Fibroblast of skin of right quadriceps (primary cell): ENCODE measurements around the gene GIGYF1.
A peak's percentile ranks its signal among the peaks of the same experiment; 100 is the strongest.
"Not testable (repeated sequence)": the region's sequence is repeated elsewhere in the genome, so short reads cannot be mapped to it uniquely, and the experiment has no call there.

Experiments
- DNase-seq: peaks from one replicate; pipeline ENCODE4 v3.0.0-alpha.2; 2013

GIGYF1 gene

DNA sequence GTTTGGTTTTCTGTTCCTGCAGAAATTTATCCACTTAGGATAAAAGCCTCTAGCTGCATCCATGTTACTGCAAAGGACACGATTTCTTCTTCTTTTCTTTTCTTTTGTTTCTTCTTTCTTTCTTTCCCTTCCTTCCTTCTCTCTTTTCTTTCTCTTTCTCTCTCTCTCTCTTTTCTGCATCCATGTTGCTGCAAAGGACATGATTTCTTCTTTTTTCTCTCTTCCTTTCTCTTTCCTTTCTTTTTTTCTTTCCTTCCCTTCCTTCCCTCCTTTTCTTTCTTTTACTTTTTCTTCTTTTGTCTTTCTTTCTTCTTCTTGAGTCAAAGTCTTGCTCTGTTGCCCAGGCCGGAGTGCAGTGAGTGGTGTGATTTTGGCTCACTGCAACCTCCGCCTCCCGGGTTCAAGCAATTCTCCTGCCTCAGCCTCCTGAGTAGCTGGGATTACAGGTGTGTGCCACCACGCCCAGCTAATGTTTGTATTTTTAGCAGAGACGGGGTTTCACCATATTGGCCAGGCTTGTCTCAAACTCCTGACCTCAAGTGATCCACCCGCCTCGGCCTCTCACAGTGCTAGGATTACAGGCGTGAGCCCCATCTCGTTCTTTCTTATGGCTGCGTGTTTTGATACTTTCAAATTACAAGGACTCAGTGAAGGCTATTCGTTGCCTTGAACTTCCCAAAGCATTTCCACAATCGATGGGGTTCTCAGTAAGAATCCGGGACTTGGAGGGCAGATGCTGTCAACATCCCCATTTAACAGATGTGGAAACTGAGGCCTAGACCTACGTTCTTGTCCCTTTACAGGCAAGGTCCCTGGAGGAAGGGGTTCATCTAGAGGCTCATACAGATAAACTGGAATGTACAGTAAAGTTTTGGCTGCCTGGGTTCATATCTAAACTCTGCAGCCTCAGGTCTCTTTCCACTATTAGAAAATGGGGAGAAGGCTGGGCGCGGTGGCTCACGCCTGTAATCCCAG, 22.4 kb downstream of the GIGYF1 start:
- no peak for DNase-seq

DNA sequence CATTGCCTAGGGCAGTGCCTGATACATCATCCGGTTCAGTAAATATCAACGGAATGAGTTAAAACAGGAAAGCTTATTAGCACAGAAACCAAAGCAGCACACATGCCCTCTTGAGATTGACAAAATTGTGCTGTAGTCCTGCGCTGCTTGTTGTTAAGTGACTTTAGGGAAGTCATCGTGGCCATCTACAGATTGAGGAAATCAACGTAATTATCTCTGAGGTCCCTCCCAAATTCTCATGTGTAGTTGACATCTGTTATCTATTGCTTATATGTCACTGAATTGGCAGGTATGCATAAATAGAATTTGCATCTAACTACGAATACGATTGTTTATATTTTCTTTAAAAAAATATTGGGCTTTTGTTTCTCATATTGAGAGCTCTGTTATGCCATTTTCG, 24.0 kb downstream of the GIGYF1 start:
- no peak for DNase-seq

DNA sequence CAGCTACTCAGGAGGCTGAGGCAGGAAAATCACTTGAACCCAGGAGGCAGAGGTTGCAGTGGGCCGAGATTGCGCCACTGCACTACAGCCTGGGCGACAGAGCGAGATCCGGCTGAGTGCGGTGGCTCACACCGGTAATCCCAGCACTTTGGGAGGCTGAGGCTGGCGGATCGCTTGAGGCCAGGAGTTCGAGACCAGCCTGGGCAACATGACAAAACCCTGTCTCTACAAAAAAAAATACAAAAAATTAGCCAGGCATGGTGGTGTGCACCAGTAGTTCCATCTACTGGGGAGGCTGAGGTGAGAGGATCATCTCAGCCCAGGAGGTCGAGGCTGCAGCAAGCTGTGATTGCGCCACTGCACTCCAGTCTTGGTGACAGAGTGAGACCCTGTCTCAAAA, 24.9 kb downstream of the GIGYF1 start:
- not testable (repeated sequence) for DNase-seq

DNA sequence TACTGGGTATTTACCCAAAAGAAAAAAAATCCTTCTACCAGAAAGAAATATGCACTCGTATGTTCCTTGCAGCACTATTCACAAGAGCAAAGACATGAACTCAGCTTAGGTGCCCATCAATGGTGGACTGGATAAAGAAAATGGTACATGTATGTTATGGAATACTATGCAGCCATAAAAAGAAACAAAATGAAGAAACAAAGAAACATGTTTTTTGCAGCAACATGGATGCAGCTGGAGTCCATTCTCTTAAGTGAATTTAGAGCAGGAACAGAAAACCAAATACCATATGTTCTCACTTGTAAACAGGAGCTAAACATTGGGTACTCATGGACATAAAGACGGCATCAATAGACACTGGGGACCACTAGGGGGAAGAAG, 26.0 kb downstream of the GIGYF1 start:
- DNase-seq: no peak

DNA sequence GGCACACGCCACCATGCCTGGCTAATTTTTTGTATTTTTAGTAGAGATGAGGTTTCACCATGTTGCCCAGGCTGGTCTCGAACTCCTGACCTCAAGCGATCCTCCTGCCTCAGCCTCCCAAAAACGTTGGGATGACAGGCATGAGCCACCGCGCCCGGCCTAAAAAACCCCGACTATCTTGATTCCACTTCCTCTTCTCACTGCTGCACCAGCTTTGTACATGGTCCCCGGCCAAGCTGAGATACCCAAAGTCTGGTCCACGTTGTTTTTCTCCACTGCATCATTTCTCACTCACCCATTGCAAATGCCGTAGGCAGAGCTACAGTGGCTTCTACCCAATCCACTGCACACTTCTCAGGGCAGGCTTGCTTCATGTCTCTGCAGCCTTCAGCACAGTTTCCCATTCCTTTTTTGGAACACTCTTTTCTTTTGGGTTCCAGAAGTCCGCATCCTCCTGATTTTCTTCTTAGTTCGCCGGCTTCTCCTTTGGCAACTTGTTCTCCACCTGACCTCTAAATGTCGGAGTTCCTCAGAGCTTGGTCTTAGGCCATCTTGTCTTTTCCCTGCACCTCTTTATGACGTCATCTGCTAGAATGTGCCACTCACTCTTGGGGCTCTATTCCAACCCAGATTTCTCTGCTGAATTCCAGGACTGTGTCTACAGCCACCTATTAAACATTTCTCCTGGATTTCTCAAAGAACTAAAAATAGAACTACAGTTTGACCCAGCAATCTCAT, 26.6 kb downstream of the GIGYF1 start:
- DNase-seq: no peak

DNA sequence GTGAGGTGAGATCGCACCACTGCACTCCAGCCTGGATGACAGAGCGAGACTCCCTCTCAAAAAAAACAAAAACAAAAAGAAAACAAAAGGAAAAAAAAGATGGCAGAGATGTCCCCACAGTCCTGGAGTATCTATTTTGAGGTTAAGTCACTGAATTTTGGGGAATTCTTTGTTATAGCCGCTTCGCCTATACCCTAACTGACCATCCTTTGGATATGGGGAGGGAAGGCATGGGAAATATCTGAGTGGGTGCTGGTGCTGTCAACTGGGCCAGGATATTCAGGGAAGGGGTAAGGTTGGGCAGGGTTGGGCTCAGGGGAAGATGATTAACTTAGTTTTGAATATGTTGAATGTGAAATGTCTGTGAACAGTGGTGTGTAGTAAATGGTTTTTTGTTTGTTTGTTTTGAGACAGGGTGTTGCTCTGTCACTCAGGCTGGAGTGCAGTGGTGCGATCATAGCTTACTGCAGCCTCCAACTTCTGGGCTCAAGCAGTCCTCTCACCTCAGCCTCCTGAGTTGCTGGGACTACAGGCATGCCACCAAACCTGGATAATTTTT, 28.8 kb downstream of the GIGYF1 start:
- DNase-seq: no peak

DNA sequence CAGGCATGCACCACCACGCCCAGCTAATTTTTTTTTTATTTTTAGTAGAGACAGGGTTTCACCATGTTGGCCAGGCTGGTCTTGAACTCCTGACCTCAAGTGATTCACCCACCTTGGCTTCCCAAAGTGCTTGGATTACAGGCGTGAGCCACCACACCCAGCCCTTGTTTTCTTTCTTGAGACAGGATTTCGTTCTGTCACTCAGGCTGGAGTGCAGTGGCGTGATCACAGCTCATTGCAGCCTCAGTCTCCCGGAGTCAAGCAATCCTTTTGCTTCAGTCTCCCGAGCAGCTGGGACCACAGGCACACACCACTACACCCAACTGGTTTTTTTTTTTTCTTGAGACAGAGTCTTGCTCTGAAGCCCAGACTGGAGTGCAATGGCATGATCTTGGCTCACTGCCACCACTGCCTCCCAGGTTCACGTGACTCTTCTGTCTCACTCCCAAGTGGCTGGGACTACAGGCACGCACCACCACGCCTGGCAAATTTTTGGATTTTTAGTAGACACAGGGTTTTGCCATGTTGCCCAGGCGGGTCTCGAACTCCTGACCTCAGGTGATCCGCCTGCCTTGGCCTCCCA, 31.8 kb downstream of the GIGYF1 start:
- not testable (repeated sequence) for DNase-seq

DNA sequence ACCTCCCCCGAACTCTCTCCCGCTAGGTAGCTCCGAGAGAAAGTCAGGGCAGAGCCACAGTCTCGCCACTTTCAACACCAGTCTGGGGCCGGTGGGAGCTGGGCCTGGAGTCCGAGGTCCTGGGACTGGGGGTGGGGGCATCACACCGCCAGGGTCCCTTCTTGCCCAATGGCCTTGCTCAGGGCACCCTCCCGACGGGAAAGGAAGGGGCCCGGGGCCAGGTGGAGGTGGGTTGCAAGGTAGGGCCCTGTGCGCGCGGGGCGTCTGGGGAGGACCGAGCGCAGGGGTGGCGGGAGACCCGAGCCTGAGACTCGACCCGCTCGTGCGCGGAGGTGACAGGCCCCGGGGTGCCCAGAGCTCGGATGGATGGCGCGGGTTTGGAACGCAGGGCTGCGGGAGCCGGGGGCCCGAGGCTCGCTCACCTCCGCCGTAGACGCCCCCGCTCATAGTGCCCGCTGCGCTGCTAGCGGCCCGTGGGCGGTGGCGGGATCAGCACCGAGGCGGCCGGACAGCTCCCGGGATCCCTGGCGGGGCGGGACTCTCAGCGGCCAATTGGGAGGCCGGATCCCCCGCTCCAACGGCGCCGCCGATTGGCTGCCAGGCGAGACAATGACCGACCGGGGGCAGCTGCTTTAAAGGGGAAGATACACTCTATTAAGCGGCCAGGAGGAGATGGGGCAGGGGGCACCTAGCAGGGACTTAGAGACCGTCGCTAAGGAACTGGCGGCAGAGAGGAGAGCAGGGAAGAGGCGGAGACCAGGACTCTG, 38.0 kb downstream of the GIGYF1 start, which contains the start of gene ACTL6B:
Gene ACTL6B, minus strand, starts transcription at position 541 of the 767 bp plus-strand sequence. Its CDS starts 94 bp downstream, at position 447.
- DNase-seq: peak; percentile 53

DNA sequence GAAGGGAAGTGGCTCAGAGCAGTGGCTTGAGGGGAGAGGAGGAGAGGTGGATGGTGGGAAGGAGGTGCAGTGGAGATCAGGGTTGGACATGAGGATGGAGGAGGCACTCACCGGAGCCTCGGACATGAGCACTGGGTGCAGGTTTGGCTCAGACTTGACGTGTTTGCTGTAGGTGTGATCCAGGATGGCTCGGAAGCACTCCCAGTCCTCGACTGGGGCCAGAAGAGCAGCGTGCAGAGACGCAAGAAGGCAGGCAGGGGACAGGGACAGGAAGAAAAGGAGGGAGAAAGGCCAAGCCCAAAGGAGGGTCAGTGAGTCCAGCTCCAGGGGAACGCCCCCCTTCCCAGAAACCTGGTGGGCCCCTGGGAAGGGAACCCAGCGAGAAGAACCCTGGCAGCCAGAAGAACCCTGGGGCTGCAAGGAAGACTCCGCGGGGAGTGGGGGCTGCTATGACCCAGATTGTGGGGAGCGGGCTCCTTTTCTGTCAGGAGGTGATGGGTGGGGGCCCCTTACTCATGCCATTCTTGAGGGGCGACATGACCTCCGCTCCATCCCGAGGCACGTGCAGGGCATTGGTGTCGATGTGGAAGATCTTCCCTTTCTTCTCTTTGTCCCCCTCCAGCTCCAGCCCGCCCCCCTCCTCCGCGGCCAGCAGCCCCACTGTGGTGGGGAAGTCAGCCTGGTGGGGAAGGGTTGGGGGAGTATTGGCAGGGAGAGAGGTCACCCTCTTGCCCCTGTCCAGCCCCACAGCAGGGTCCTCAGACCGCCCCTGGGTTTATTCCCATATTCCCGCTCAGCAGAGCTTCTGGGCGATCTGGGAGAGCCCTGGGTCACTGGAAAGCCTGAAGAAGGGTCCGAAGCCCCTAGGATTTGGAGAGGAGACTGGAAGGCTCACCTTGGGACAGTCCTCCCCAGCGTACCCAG, 38.9 kb downstream of the GIGYF1 start:
- DNase-seq: no peak

DNA sequence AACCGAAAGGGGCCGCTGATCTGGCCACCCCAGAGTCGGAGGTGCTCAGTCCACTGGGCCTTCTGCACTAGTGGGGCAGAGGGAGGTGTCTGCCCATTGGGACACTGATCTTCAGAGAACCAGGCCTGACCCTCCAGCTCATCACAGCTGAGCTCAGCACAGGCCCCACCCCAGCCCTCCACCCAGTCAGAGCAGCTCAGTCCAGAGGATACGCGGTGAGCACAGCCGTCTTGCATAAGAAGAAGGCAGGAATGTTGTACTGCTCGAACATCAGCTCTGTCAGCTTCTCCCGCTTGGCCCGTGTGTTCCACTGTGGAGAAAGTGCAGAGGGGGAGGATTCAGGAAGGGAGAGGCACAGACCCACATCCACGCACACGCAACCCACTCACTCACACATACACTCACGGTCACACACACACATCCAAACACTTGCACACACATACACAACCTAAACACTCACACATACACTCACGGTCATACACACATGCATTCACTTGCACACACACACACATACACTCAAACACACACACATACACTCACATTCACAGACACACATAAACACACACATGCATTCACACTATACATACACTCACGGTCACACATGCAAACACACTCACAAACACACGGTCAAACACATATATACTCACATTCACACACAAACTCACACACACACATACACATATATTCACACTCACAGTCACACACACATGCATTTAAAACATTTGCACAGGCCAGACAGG, 44.1 kb downstream of the GIGYF1 start:
- DNase-seq: no peak

DNA sequence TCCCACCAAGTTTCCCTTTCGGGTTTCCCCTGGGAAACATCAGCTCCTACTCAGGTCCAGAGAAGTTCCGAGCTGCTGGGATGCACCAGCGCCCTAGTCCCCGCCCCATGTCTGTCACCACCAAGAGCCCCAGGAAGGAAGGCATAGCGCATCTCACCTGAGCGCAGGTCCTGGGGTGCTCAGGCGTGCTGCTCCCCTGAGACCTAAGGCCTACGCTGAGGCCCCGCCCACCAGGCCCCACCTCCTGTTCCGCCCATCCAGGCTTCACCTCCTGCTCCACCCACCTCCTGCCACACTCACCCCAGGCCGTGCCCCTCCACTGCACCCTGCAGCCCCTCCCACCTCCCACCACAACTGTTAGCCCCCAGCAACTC, 51.5 kb downstream of the GIGYF1 start:
- no peak for DNase-seq

DNA sequence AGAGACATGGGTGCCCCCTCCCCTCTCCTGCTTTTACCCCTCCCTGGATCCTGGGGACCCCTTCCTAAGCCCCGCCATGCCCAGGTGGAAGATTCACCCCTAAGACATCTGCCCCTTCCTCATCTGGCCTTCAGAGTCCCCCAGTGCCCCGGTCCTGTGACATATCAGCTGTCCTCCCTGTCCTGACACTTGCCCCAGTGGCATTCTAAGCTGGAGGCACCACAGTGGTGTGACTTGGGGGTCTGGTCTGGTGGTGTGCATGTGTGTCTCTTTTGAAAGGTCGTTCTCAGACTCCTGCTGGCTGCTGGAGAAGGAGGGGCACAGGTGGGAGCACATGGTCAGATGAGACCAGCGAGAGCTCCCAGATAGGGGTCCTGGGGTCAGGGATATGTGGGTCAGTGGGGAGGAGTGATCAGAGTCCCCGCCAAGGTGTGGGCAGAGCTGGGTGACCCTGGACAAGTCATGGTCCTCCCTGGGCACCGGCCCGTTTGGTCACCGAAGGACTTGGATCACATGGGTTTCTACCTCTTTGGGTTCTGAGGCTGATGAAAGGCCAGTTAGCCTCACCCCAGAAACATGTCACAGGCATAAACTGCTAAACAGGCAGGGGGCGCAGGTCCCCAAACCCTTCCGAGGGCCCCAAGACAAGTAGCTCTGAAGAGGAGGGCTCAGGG, 52.1 kb downstream of the GIGYF1 start:
- DNase-seq: no peak

DNA sequence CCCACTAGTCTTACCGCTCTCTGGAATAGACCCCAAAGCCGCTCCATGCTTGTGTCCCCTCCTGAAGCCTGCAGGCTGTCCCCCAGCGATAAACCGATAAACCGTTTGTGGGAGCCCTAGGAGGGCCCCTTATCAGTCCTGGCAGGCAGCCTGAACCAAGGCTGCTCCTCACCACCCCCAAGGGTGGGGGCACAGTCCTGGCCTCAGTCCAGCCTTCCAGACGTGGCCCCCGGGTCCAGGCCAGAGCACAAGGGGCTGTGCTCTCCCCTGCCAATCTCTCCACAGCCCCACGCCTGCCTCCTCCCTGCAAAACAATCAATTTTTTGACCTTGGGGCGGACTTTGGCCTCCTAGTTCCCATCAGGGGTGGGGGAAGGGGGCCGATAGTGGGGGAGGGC, 52.6 kb downstream of the GIGYF1 start, which contains the start of gene TFR2:
Gene TFR2, minus strand, starts transcription at position 90 of the 397 bp plus-strand sequence. Its CDS starts 43 bp downstream, at position 47.
- DNase-seq: no peak

DNA sequence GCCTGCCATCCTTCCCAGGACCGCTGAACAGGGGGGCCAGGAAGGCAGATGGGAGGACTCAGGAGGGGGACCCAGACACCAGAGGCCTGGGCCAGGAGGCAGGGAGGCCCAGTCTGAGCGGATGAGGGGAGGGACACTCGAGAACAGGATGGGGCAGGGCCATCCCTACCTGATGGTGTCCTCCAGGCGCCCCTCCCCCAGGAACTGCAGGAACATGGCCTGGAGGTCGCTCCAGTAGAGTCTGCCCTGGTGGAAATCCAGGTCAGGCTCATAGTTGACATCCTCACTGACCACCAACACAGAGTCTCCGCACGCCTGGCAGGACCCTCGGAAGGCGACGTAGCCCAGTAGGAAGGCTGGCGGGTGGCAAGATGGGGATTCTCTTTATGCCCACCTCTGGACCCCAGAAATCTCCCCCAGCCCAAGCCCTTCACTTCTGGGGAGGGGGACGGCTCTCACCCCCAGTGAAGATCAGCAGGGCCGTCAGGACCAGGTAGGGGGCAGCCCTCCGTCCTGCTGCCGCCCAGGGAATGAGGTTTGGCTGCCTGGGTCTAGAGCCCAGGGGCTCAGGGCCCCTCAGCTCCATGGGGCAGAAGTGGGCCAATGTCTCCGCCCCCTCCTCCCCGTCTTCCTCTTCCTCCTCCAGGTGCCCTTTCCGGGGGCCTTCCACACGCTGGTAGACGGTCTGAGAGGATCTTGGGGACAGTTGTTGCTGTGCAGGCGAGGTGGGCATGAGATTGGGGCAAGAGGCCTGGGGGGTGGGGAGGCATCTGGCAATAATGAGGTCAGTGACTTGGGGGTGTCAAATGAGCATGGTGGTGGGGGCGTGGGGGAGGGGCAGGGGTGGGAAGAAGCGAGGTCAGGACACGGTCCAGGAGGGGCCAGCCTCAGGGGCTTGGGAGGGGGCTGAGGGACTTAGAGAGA, 53.3 kb downstream of the GIGYF1 start:
- no peak for DNase-seq

DNA sequence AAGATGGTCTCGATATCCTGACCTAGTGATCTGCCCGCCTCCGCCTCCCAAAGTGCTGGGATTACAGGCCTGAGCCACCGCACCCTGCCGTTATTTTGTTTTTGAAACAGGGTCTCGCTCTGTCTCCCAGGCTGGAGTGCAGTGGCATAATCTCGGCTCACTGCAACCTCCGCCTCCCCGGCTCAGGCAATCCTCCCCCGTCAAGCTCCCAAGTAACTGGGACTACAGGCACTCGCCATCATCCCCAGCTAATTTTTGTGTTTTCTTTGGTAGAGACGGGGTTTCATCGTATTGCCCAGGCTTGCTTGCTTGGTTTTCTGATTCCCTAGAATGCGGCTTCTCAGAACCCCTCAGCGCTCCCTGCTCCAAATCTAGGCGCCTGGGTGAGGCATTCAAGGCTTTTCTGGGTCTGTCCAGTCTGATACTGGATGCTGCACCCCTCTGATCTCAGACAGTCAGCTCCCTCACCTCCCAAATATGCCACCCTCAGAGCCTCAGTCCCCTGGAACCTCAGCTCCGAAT, 54.0 kb downstream of the GIGYF1 start:
- DNase-seq: no peak

DNA sequence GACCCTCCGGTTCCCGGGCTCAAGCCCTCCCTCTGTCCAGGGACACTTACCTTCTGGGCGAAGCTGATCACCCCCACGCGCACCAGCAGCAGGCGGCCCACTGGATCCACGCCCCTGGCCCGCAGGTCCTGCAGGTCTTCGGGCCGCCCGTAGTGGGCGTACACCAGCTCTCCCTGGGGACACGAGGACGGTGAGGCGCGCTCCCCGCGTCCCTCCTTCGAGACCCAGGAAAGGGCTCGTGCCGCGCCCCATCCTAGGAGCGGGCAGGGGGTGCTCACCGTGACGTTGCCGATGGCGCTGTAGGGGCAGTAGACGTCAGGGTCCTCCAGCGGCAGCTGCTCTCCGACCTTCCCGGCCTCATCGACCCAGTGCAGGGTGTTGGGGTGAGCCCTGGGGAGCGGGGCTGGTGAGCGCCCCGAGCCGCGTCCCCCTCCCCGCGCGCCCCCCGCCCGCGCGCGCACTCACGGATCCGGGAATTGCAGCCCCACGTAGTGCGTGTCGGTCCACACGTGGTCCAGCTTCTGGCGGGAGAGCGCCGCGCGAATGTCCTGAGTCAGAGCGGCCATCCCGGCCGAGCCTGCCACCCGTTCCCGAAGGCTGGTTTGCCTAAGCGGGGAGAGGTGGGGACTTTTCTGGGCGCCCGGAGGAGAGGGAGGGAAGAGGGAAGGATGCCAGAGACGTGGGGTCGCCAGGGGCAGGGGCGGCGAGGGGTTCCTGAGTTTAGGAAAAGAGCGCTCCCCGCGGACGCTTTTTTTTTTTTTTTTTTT, 60.9 kb downstream of the GIGYF1 start:
- peak; percentile 23 for DNase-seq

DNA sequence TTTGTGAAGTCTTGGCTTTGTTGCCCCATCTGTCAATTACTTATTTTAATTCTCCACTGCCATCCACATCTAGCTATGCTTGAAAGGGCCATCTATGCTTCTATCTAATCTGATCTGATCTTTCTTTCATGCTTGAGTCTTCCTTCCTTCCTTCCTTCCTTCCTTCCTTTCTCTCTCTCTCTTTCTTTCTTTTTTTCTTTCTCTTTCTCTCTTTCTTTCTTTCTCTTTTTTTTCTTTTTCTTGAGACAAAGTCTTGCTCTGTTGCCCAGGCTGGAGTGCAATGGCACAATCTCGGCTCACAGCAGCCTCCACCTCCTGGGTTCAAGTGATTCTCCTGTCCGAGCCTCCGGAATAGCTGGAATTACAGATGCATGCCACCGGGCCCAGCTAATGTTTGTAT, 64.0 kb downstream of the GIGYF1 start:
- DNase-seq: no peak
